K562 (cell line): ENCODE data around the gene SF3A2. TPM values are rescaled to one million over a fixed set of nuclear protein-coding genes. Genes with fewer than 3 reads are reported as not detected.

Experiments used
- CAMTA2 ChIP-seq: fragments of 250-450 bp; sonication (Bioruptor Pico); conservative IDR thresholded peaks from 2 replicates; pipeline ENCODE4 v1.5.1; 2022
- CCAR2 ChIP-seq: fragments of 200-400 bp; formaldehyde crosslinking; IDR thresholded peaks from 2 replicates; pipeline ENCODE4 v1.6.1; 2017; ENCODE audit warnings: mild to moderate bottlenecking, low read depth, low read length
- CEBPB ChIP-seq: fragments of 450-650 bp; IDR thresholded peaks from 2 replicates; pipeline ENCODE4 v1.6.1; 2016; ENCODE audit warnings: missing genetic modification characterization, missing compliant biosample characterization
- CREBBP ChIP-seq: IDR thresholded peaks from one replicate; pipeline ENCODE4 v1.6.1; 2012; ENCODE audit warnings: low read depth, mild to moderate bottlenecking, control low read depth, inconsistent platforms, low read length
- EHMT2 ChIP-seq: fragments of 450-650 bp; IDR thresholded peaks from 2 replicates; pipeline ENCODE4 v1.6.1; 2018; ENCODE audit warnings: antibody characterized with exemption
- ESRRB ChIP-seq: fragments of 250-450 bp; sonication (Bioruptor Pico); IDR thresholded peaks from 2 replicates; pipeline ENCODE4 v1.5.0; 2020; ENCODE audit warnings: mild to moderate bottlenecking, moderate library complexity, borderline replicate concordance
- FOXM1 ChIP-seq, 2 experiments: fragments of 450-650 bp in 1 of 2; sonication (generic) in 1 of 2; formaldehyde crosslinking in 1 of 2; IDR thresholded peaks; 2 replicates each; pipeline versions ENCODE4 v1.6.1 to v1.9.0; 2017 to 2022; ENCODE audit warnings: low read depth in 2 of 2, mild to moderate bottlenecking in 2 of 2, missing genetic modification reagents in 1 of 2, moderate library complexity in 1 of 2
- HOXB6 ChIP-seq: fragments of 250-450 bp; sonication (Bioruptor Pico); IDR thresholded peaks from 2 replicates; pipeline ENCODE4 v1.5.1; 2022; ENCODE audit warnings: mild to moderate bottlenecking, borderline replicate concordance
- ILF3 ChIP-seq: fragments of 450-650 bp; IDR thresholded peaks from 2 replicates; pipeline ENCODE4 v1.6.1; 2018; ENCODE audit warnings: antibody characterized with exemption, mild to moderate bottlenecking, moderate library complexity, borderline replicate concordance
- ILK ChIP-seq: fragments of 450-650 bp; IDR thresholded peaks from 2 replicates; pipeline ENCODE4 v1.6.1; 2016; ENCODE audit warnings: missing genetic modification characterization, low read depth, mild to moderate bottlenecking, missing compliant biosample characterization, moderate library complexity, borderline replicate concordance
- MAFK ChIP-seq: IDR thresholded peaks from 2 replicates; pipeline ENCODE4 v1.6.1; 2011; ENCODE audit warnings: low read length, improper control_type of control experiment
- MTA1 ChIP-seq: fragments of 450-650 bp; IDR thresholded peaks from 2 replicates; pipeline ENCODE4 v1.6.1; 2017; ENCODE audit warnings: borderline replicate concordance
- PHF8 ChIP-seq: fragments of 200-600 bp; sonication (generic); IDR thresholded peaks from 2 replicates; pipeline ENCODE4 v1.6.1; 2012; ENCODE audit warnings: mixed run types, mild to moderate bottlenecking, inconsistent platforms, low read length, moderate library complexity, borderline replicate concordance
- POU5F1 ChIP-seq: fragments of 150-350 bp; IDR thresholded peaks from 2 replicates; pipeline ENCODE4 v1.6.1; 2014; ENCODE audit warnings: borderline replicate concordance, low read length, low read depth, mild to moderate bottlenecking; ENCODE audit not compliant: partially characterized antibody
- RFX7 ChIP-seq: fragments of 250-450 bp; sonication (Bioruptor Pico); IDR thresholded peaks from 2 replicates; pipeline ENCODE4 v1.5.1; 2021; ENCODE audit warnings: mild to moderate bottlenecking
- SMARCB1 ChIP-seq: IDR thresholded peaks from 2 replicates; pipeline ENCODE4 v1.6.1; 2011; ENCODE audit warnings: improper control_type of control experiment, low read depth; ENCODE audit not compliant: insufficient read length
- TBP ChIP-seq: optimal IDR thresholded peaks from 2 replicates; pipeline ENCODE3; 2011; ENCODE audit warnings: low read depth, low read length, improper control_type of control experiment
- ZBTB17 ChIP-seq: fragments of 450-650 bp; formaldehyde crosslinking; IDR thresholded peaks from 2 replicates; pipeline ENCODE4 v1.4.0; 2020; ENCODE audit warnings: mild to moderate bottlenecking
- ZC3H8 ChIP-seq: fragments of 450-650 bp; IDR thresholded peaks from 2 replicates; pipeline ENCODE4 v1.6.1; 2017
- ZNF217 ChIP-seq: sonication (generic); formaldehyde crosslinking; IDR thresholded peaks from 2 replicates; pipeline ENCODE4 v1.8.0; 2022; ENCODE audit warnings: mild to moderate bottlenecking, missing genetic modification reagents
- polyA plus RNA-seq, 8 experiments: library from polyadenylated mRNA; depleted of rRNA in 4 of 8; stranded (reverse) in 5 of 8; unstranded in 3 of 8; fragments of >200 nt; fragmentation: Nextera tagmentation in 2 of 8; fragmentation: Illumina TruSeq in 1 of 8; extraction: Ambion mirVana in 2 of 8; extraction: Trizol in 1 of 8; gene quantifications; 2 replicates each; pipeline versions ENCODE4 v1.2.1 to v1.2.3, GENCODE V29; 2011 to 2014; ENCODE audit warnings: inconsistent platforms in 1 of 8, missing spikeins in 1 of 8
- total RNA-seq, 7 experiments: library from RNA; depleted of rRNA in 6 of 7; stranded (reverse); fragments of >200 nt in 6 of 7; fragmentation: Illumina TruSeq in 2 of 7; extraction: Trizol in 2 of 7; gene quantifications; 2 replicates each; pipeline versions ENCODE4 v1.2.1 to v1.2.3, GENCODE V29; 2011 to 2021; ENCODE audit warnings: low replicate concordance in 1 of 7
- TF ChIP-seq, protein P1 (sequence below): fragments of 200-800 bp; sonication (Bioruptor generic); IDR thresholded peaks from 2 replicates; pipeline ENCODE4 v1.6.1; 2017; ENCODE audit warnings: missing genetic modification characterization, missing compliant biosample characterization
- TF ChIP-seq, protein P2 (sequence below), 2 experiments: fragments of 250-450 bp in 1 of 2; fragments of 450-650 bp in 1 of 2; sonication (Bioruptor Pico) in 1 of 2; IDR thresholded peaks; 2 replicates each; pipeline versions ENCODE4 v1.6.1 to v1.8.0; 2016 to 2021; ENCODE audit warnings: mild to moderate bottlenecking in 2 of 2, moderate library complexity in 2 of 2, missing compliant biosample characterization in 1 of 2, missing genetic modification characterization in 1 of 2
- TF ChIP-seq, protein P3 (sequence below), 2 experiments: fragments of 450-650 bp; conservative IDR thresholded peaks; 2 replicates each; pipeline ENCODE4 v1.6.1; 2017; ENCODE audit warnings: mild to moderate bottlenecking in 2 of 2, moderate library complexity in 2 of 2

Gene SF3A2
- total and polyA plus RNA-seq, 9 of the 15 experiments (the other 6 are each of a cell fraction or from before 2014, with no cell fraction given), result 0.17 to 194 (median 22.8) TPM

DNA sequence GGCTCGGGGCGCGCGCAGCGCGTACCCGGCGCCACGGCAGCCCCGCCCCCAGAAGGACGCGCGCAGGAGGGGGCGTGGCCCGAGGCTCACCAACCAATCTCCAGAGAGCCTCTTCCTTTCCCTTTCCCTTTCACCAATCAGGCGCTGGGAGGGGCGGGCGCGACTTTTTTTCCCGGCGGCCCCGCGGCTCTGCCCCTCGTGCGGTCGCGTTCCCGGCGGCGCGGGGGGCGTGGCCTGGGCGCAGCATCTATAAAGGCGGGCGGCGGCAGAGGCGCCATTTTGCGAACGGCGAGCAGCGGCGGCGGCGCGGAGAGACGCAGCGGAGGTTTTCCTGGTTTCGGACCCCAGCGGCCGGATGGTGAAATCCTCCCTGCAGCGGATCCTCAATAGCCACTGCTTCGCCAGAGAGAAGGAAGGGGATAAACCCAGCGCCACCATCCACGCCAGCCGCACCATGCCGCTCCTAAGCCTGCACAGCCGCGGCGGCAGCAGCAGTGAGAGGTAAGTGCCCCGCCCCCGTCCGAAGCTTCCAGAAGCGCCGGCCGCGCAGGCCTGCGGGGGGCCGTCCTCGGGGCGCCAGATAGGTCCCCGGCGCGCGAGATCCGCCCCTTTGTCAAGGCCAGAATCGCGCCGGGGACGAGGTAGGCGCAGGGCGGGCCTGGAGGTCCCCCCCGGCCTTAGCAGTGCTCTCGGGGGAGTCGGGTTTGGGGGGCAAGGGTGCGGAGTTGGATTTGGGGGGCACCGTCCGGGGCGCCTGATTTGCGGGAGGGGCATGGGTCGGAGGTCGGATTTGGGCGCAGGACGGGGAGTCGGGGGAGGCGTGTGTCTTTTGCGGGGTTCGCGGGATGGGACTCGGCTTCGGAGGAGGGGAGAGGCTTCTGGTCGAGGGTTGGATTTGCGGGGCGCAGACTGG is 32.9 kb downstream of the SF3A2 start (continued):
- TF ChIP-seq EHMT2 (no peak), ILK (tag) (no peak), HOXB6 (CRISPR knock-in tag) (no peak), SMARCB1 (no peak), ZNF217 (CRISPR knock-in tag) (no peak), RFX7 (no peak), TBP (peak; percentile 100), ZBTB17 (CRISPR knock-in tag) (peak; percentile 39; the same call in 1 of the 2 replicates), PHF8 (peak; percentile 92), ILF3 (no peak; the same call in 1 of the 2 replicates), POU5F1 (no peak), CCAR2 (no peak), CEBPB (tag) (peak; percentile 15; the same call in 1 of the 2 replicates), MAFK (no peak), ESRRB (CRISPR knock-in tag) (no peak), CAMTA2 (no peak), MTA1 (no peak), FOXM1 (IDR thresholded peaks at IDR 0.05; ENCODE audit: low read depth) (no peak), FOXM1 (CRISPR knock-in tag; IDR thresholded peaks at IDR 0.05; ENCODE audit: low read depth) (no peak), CREBBP (no peak), ZC3H8 (no peak)
- TF ChIP-seq, protein P1, sequence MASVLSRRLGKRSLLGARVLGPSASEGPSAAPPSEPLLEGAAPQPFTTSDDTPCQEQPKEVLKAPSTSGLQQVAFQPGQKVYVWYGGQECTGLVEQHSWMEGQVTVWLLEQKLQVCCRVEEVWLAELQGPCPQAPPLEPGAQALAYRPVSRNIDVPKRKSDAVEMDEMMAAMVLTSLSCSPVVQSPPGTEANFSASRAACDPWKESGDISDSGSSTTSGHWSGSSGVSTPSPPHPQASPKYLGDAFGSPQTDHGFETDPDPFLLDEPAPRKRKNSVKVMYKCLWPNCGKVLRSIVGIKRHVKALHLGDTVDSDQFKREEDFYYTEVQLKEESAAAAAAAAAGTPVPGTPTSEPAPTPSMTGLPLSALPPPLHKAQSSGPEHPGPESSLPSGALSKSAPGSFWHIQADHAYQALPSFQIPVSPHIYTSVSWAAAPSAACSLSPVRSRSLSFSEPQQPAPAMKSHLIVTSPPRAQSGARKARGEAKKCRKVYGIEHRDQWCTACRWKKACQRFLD, result peak; percentile 94
- TF ChIP-seq, protein P2, sequence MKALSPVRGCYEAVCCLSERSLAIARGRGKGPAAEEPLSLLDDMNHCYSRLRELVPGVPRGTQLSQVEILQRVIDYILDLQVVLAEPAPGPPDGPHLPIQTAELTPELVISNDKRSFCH (CRISPR knock-in tag; IDR thresholded peaks at IDR 0.05), result no peak
- TF ChIP-seq, protein P2 (tag; IDR thresholded peaks at IDR 0.05), result no peak; the same call in 1 of the 2 replicates
- TF ChIP-seq, protein P3, sequence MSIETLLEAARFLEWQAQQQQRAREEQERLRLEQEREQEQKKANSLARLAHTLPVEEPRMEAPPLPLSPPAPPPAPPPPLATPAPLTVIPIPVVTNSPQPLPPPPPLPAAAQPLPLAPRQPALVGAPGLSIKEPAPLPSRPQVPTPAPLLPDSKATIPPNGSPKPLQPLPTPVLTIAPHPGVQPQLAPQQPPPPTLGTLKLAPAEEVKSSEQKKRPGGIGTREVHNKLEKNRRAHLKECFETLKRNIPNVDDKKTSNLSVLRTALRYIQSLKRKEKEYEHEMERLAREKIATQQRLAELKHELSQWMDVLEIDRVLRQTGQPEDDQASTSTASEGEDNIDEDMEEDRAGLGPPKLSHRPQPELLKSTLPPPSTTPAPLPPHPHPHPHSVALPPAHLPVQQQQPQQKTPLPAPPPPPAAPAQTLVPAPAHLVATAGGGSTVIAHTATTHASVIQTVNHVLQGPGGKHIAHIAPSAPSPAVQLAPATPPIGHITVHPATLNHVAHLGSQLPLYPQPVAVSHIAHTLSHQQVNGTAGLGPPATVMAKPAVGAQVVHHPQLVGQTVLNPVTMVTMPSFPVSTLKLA (conservative IDR thresholded peaks at IDR 0.05), result peak; percentile 85 to 90
